ENCODE measurements around the gene PDE3A.

Gene PDE3A

DNA sequence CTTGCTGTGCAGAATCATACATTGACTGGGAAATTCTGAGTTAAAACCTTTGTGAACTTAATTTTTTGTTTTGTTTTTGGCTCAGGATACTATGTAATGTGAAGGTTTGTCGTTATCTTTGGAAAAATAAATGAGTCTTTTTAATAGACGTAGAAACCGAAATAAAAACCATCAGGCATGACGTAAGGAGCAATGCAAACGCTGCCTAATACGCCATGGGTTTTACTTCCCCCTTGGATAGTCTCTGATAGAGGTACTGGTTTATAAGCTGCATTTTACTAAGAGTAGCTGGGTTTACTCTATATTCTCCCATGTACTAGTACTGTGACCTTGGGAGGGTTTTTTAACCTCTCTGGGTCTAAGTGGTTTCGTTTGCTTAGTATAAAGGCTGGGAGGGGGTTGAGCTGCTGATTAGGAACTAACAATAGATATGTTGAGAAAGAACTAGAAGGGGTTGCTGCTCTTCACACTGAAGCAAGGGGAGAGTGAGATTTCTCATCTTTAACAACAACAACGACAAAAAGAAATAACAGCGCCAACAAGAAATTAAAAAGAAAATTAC is 260.0 kb downstream of the PDE3A start:
- DNase-seq, result no peak

DNA sequence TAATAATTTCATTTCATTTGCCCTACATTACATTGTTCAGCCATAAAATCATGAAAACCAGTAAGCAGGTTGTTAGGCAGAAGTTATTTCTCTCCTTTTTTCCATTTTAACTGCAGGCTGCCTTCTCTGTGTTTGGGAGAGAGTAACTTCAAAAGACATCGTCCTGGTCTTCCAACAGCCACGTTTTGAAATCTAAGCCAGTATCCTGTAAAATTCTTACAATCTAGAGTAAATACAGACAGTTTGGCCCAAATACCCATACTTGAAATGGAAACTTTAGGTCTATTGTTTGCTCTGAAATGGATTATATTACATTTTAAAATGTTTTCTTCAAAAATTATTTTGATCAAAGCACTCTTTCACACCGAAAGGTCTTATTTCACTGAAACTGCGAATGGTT is 260.7 kb downstream of the PDE3A start:
- DNase-seq, result no peak

DNA sequence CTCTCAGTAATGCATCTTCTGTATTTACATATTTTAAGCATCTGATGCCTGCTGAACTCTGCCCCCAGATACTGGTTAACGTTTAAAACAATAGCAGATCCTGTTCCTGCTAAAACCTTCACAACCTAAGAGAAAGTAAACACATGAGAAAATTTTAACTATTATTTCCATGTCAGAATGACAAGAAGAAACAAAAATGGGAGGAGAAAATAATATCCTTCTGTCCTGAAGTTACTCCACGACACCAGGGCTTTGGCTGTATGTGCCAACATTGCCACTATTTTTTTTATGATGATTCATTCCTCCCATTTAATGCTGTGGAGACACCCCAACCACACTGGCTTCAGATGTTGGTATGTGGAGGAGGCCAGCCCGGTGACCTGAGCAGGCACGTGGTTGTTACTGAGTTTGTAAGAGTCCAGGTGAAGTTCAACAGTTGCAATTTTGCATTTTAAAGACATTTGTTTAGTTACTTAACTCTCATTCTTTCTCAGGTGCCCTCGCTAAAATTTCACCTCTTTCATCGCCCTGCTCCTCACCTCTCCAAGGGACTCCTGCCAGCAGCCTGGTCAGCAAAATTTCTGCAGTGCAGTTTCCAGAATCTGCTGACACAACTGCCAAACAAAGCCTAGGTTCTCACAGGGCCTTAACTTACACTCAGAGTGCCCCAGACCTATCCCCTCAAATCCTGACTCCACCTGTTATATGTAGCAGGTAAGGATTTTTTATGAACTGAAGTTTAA is 261.2 kb downstream of the PDE3A start:
- no peak for DNase-seq

DNA sequence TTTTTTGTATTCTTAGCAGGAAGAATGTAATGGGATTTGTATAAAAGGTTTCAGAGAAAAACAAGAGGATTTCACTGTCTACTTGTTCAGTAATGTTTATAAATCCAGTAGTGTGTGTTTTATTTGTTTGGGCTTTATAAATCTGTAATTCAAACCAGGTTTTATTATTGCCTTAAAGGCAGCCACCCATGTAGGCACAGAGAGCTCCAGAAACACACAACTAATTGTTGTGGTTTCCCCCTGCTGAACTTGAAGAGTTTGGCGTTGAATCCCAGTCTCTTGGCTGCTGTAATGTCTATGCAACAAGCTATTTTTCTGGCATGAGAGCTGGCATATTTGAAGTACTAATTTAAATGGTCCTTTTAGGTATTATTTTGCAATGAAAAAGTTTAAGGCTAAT is 263.4 kb downstream of the PDE3A start:
- DNase-seq, result no peak

DNA sequence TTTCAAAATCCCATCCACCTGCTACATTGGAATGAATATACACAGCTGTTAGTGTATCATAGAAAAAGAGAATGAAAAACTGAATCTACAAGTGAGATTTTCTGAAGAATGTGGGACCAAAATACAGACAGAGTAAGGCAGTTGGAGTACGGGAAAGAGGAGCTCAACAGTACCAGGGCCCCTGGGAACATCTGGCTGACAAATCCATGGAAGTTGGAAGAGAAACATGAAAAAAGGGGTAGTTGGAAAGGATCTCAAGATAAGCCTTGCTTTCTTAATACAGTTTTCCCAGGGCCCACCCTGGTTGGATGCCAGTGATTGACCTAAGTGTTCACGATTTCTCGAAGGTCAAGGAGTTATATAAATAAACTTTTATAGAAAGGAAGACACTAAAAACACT is 272.8 kb downstream of the PDE3A start:
- DNase-seq, result no peak

DNA sequence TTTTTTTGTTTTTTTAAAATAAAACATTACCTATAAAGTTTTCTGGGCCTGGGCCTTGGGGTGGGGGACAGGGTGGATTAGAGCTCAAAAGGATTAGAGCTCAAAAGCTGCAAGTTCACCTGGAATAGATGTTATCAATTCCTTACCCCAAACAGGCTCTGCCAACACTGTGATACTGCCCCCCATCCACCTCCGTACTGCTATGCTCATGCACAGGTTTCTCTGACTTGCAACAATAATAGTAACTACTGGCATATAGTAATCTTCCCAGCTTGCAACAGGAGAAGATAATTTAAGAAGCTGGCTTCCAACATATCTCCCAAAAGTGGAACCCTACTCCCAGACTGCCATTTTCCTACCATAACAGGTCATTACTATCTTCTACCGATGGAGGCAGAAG is 275.5 kb downstream of the PDE3A start:
- no peak for DNase-seq

DNA sequence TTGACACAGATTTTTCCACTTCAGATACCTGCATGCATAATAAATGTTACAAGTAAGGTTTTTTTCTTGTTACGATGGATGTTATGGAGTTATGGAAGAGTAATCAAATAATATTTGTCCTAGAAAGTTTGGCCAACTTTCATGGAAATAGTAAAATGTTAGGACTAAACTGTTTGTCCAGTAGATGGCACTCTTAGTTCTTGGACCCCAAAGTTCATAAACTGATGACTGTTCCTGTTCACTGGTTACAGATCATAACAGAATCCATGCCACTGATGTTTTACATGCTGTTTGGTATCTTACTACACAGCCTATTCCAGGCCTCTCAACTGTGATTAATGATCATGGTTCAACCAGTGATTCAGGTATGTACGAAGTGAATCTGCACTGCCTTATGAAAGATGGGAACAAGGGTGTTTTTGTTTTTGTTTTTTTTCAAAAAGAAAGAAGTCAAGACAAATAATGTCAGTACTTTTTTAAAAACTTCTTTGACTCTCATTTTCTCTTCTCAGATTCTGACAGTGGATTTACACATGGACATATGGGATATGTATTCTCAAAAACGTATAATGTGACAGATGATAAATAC is 278.0 kb downstream of the PDE3A start:
- no peak for DNase-seq

DNA sequence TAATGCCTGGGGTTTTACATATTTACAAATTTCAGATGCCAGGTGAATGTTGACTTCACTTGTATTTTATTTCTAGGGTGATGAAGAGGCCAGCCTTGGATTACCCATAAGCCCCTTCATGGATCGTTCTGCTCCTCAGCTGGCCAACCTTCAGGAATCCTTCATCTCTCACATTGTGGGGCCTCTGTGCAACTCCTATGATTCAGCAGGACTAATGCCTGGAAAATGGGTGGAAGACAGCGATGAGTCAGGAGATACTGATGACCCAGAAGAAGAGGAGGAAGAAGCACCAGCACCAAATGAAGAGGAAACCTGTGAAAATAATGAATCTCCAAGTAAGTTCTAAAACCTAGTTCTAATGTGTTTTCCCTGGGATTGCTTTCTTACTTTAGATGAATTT is 285.5 kb downstream of the PDE3A start:
- DNase-seq, result no peak

DNA sequence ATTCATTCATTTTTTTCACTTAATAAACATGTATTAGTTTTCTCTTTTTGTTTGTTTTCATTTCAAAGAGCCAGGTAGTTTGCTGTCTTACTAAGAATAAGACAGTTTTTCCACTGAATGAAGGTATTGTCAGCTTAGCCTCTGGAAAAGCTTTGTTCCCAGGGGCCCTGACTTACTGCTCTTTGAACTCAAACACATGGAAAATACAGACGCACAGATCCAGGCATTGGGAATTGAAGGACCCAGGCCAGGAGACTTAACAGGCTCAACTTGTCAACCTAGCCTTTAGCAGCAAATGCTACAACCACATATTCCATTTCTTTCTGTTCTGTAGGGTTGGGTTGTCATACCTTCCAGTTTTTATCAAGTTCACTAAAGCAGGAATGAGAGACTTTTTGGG is 288.3 kb downstream of the PDE3A start:
- DNase-seq, result no peak

DNA sequence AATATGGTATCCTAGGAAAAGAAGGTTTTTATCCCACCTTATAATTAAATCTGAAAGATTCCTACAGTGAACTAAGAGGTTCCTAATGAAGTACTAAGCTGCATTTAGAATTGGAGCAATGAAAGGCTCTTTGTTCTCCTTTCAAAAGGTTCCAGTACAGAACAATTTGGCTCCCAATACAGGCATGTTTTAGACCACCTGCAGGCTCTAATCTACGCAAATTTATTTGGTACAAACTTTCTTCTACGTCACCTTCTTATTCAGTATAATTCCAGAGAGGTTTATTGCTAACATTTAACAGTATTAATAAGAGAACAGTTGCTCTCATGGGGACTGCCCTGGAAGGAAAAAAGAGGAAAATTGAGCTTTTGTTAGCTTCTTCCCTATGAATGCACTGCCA is 289.2 kb downstream of the PDE3A start:
- no peak for DNase-seq

DNA sequence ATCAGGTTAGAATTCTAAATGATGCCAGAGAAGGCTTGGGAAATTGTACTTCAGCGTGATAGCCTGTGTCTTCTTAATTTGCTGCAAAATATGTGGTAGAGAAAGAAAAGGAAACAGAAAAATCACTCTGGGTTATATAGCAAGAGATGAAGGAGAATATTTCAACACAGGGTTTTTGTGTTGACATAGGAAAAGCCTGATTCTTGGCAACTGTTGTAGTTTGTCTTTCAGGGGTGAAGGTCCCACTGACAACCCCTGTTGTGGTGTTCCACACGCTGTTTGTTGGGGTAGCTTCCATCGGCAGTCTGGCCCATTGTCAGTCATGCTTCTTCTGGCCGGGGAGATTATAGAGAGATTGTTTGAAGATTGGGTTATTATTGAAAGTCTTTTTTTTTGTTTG is 313.0 kb downstream of the PDE3A start:
- DNase-seq, result no peak

DNA sequence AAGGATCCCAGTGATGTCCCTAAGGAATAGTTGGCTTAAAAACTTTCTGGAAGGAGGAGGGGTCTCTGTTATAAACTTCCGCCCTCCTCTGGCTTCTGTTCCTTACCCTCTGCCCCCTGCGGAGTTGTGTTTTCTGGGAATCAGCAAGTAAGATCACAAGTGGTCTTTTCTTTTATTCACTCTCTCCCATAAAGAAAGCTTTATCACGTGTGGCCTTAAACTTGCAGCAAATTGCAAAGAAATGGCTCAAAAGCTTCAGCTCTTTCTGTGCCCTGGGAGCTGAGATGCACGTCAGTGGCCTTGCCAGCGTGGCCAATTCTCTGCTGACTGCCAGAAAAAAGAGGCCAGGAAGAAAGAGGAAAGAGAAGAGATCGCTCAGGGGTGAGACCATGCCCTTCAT is 326.9 kb downstream of the PDE3A start, which contains the start of gene SLCO1C1:
TSS of gene SLCO1C1 (plus strand) at position 101 of the 400 bp plus-strand sequence. CDS start 4,245 bp downstream, outside the sequence.
- no peak for DNase-seq

DNA sequence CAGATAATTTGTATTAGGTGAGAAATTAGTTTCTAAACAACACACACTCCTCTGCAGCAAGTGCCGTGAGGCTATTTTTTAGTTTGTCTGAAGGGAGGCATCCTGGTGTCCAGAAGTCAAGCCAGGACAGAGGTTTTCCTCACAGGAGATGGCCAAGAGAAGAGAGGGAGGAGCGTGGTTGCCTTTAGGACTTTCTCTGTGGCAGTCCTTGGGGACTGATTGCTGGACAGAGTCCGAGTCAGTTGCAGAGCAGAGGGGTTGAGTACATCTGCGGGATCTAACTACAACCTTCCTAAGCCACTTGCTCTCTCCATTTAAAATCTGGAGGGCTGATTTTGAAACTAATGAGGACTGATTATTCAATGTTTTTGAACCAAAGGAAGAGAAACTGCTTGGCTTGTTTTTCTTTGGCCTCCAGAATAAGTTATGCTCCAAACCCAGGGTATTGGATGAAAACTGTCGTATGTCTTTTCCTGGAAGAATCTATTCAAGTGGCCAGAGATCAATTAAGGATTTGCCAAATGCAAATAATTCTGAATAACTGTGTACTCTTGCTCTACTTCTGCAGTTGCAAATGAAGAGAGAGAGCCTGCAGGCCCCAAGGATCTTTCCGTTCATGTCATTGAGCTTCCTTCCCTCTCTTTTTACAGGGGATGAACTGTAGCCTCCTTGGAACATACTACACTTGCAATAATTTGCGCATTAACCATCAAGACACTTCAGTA is 328.0 kb downstream of the PDE3A start:
- DNase-seq, result no peak

DNA sequence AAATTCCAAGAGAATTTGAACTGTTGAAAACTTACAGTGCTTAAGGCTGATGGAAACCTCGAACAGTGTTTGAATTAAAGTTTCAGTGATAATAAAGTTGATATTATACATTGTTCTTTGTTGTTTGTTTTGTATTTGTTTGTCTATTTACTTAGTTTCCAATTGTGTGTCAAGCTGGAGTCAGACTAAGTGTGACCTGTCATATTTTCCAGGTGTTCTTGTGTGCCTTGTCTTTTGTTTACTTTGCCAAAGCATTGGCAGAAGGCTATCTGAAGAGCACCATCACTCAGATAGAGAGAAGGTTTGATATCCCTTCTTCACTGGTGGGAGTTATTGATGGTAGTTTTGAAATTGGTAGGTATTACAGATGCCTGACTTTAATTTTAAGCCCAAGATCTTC is 332.8 kb downstream of the PDE3A start:
- no peak for DNase-seq

DNA sequence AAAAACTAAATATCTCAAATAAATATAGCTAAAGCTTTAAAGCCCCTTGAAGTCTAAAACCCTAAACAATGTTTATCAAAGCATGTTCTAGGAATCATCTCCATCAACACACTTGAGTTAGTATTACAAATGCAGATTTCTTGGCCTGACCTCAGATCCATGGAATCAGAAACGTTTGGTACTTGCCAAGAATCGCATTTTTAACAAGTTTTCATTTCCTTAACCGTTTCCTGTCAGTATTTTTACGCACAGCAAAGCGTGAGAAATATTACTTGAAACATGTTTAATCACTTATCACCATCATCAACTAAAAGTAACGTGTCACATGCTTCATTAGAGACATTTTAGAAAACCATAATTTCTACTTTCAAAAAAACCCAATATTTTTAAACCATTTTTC is 336.5 kb downstream of the PDE3A start:
- DNase-seq, result no peak

DNA sequence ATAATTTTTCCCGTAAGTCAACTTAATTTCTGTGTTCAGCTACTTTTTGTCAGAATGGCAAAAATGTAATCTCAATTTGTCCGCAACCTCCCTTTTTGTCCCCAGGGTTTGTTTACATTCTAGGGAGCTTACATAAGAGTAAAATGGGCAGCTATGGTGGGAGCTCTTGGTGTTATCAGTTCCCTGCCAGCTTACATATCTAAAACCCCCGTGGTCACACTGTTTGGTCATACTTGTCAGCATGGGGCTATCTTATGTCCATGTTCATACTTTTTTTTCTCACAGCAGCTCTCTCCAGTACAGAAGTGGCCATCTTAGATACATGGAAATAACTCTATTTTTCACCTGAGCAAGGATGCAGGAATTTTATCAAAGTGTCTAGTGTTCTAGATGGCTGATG is 343.5 kb downstream of the PDE3A start:
- no peak for DNase-seq

DNA sequence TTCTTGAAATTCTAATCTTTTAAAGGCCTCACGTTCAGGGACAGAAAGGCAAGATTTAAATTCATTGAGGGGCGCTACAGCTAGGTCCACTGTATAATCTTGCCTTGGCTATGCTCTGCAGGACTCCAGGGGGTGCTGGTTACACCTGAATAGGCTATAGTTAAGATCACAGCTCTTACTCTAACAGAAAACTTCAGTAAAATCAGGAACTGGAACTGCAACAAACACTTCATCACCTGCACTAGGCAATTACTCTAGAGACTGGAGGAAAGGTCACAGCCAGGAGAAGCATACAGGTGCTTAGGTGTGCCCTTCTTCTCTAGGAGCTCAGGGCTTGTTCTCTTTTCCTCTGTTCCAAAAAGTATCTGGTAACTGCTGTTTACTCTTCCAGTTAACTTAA is 347.7 kb downstream of the PDE3A start:
- no peak for DNase-seq

DNA sequence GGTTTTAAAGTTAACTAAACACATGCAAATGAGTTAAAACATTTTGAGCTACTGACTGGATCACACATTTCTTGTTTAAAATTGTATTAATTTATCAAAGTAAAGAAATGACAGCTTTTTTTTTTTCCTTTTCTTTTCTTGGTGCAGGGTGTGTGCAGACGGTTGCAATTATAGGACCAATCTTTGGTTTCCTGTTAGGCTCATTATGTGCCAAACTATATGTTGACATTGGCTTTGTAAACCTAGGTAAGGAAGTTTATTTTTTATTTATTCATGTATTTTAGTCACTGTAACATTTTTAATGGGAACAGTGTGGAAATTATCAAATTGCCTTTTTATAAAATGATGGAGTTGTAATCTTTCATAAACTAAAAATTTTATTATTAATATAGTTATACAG is 348.6 kb downstream of the PDE3A start:
- no peak for DNase-seq

DNA sequence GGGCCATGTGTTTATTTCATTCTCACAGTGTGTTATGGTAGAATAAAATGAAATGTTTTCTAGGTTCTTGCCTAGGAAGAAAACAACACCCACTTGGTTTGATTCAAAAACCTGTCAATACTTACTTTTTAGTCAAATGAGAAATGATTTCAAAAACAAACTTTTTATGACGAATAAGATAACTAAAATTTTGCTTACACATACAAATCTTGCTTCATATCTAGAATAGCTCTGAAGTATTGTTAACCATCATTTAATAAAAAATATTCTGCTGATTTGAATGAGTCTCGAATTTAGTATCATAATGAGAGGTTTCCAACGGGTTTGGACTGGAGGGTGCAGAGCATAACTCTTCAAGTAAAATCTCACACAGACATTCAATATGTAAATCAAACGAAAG is 350.0 kb downstream of the PDE3A start:
- DNase-seq, result no peak

DNA sequence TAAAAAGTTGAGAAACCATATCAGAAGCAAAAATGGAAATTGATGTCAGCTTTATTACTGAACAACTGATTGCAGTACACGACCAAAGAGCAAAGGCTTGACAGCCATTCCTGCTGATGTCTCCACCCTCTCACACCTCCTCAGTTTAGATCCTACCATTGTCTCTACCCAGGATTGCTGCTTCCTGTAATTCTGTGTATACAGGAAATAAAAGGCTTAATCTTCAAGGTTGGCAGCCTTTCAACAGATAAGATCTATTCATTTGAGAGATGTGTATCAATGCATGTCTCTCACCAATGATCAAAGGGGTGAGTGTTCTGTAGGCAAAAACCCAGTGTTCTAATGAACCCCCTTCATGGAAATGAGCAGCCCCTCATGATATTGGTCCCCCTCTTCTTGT is 353.8 kb downstream of the PDE3A start:
- DNase-seq, result no peak

DNA sequence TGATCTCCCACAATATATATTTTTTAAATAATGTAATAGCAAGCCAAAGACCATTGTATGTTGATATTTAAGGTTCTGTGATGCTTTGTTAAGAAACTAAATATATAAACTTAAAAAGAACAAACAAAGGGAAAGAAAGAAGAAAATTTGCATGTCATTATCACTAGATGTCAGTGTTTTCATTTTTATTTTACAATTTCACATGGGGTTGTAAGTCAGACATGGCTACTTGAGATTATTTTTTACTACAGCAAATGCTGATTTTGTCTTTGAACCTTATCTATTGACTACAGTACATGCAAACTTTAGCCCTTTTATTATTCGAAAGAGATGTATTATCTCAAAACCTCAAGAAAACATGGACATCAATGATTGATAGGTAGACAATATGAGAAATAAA is 362.9 kb downstream of the PDE3A start:
- no peak for DNase-seq
